Measurements from ENCODE around the gene SHKBP1.

Gene SHKBP1

GRCh38 chr19:40611900-40612698, 35.4 kb downstream of the SHKBP1 start:
- peaks cover 64% of the 10 kb centered on the region for H3K27me3 Mint-ChIP-seq (ENCODE audit: low read depth, poor library complexity)
- no peak overlapping the region for H3K27ac Mint-ChIP-seq
- no peak for TF ChIP-seq CTCF (IDR thresholded peaks at IDR 0.05)
- H3K36me3 Mint-ChIP-seq (ENCODE audit: low read depth) = peaks cover 19% of the 10 kb centered on the region
- DNase-seq = no peak
- H3K4me1 Mint-ChIP-seq = peaks cover 68% of the 10 kb centered on the region
- no peaks in the 10 kb centered on the region for H3K9me3 Mint-ChIP-seq
- H3K4me3 Mint-ChIP-seq = peak overlapping the region; percentile 45

- peak overlapping the region; percentile 86 for H3K4me3 Mint-ChIP-seq
Observed at GRCh38 chr19:40612831-40613689, 36.4 kb downstream of the SHKBP1 start.

DNA sequence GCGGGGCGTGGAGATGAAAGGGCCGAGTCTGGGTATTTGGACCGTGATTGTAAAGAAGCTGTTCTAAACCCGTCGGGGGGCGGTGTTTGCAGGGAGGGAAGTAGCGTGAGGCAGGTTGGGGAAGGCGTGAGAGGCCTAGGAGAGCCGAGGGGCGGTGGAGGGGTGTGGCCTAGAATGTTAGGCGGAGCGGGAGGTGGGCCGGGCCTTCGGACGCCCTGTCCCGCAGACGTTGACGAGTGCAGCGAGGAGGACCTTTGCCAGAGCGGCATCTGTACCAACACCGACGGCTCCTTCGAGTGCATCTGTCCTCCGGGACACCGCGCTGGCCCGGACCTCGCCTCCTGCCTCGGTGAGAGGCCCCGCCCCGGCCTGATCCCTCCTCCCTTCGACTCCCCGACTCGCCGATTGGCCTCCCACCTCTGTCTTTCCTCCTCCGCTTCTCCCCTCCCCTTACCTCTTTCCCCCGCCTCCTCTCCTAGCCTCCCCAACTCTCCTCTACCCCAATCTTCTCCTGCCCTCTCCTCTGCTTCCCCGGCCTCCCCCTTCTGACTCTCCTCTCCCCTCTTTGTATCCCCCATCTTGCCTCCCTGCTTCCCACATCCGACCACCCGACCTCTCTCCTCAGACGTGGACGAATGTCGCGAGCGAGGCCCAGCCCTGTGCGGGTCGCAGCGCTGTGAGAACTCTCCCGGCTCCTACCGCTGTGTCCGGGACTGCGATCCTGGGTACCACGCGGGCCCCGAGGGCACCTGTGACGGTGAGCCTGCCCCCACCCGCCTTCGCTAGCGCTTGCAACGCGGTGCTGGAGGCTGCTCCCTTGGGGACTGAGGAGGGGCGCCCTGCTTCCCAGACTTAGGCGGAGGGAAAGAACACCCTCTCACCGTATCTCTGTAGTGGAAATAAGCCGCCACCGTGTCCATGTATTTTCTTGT, 37.3 kb downstream of the SHKBP1 start:
- Mint-ChIP-seq H3K27ac (no peak overlapping the region), H3K4me1 (peaks cover 53% of the 10 kb centered on the region), H3K27me3 (ENCODE audit: low read depth, poor library complexity) (peaks cover 45% of the 10 kb centered on the region), H3K36me3 (ENCODE audit: low read depth) (peaks cover 24% of the 10 kb centered on the region), H3K4me3 (peak overlapping the region; percentile 86), H3K9me3 (no peaks in the 10 kb centered on the region)
- no peak for TF ChIP-seq CTCF (IDR thresholded peaks at IDR 0.05)
- DNase-seq = peak; percentile 81

More at GRCh38 chr19:40612831-40613689, 36.4 kb downstream of the SHKBP1 start:
- no peaks in the 10 kb centered on the region for H3K9me3 Mint-ChIP-seq
- no peak for TF ChIP-seq CTCF (IDR thresholded peaks at IDR 0.05)
- H3K36me3 Mint-ChIP-seq (ENCODE audit: low read depth) = peaks cover 19% of the 10 kb centered on the region
- H3K27me3 Mint-ChIP-seq (ENCODE audit: low read depth, poor library complexity) = peaks cover 54% of the 10 kb centered on the region
- DNase-seq = peak; percentile 85
- no peak overlapping the region for H3K27ac Mint-ChIP-seq
- peaks cover 58% of the 10 kb centered on the region for H3K4me1 Mint-ChIP-seq

- Mint-ChIP-seq H3K9me3 (no peaks in the 10 kb centered on the region), H3K4me1 (peaks cover 48% of the 10 kb centered on the region), H3K36me3 (ENCODE audit: low read depth) (peaks cover 33% of the 10 kb centered on the region), H3K27me3 (ENCODE audit: low read depth, poor library complexity) (peaks cover 38% of the 10 kb centered on the region), H3K4me3 (peak overlapping the region; percentile 86), H3K27ac (peak overlapping the region; percentile 75)
- TF ChIP-seq CTCF (IDR thresholded peaks at IDR 0.05) = no peak
- peak; percentile 80 for DNase-seq
Observed at GRCh38 chr19:40614622-40615411, 38.1 kb downstream of the SHKBP1 start.

DNA sequence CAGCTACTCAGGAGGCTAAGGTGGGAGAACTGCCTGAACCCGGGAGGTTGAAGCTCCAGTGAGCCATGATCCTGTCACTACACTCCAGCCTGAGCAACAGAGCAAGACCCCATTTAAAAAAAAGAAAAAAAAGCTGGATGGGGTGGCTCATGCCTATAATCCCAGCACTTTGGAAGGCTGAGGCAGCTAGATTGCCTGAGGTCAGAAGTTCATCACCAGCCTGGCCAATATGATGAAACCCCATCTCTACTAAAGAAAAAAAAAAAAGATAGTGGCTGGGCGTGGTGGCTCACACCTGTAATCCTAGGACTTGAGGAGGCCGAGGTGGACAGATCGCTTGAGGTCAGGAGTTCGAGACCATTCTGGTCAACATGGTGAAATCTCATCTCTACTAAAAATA, 39.5 kb downstream of the SHKBP1 start:
- H3K27ac Mint-ChIP-seq = no peak overlapping the region
- peaks cover 34% of the 10 kb centered on the region for H3K4me1 Mint-ChIP-seq
- H3K27me3 Mint-ChIP-seq (ENCODE audit: low read depth, poor library complexity) = peaks cover 27% of the 10 kb centered on the region

More for the DNA sequence above, 39.5 kb downstream of the SHKBP1 start:
- no peaks in the 10 kb centered on the region for H3K9me3 Mint-ChIP-seq
- TF ChIP-seq CTCF (IDR thresholded peaks at IDR 0.05) = no peak
- no peak for DNase-seq
- H3K4me3 Mint-ChIP-seq = no peak overlapping the region
- H3K36me3 Mint-ChIP-seq (ENCODE audit: low read depth) = peaks cover 39% of the 10 kb centered on the region
